ENCODE results near the gene CCL14.

DNA sequence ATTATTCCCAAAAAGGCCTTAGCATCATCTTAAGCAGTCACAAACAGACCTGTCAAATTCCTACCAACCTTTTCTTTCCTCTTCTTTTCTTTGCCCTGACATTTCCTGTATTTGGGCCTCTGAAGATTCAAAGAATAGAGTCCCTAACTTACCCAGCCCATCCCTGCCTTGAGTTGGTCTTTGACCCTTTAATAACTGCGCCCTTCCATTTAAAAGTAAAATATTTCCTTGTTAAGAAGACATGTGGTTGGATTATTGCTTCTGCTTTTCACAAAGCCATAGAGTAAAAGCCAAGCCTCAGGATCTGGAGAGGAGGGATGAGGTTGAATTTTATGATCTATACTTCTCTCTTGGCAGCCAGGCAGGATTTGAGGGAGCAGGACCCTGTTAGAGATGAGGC lies 44.4 kb upstream of the CCL14 start:
- TF ChIP-seq POLR2A (IDR thresholded peaks at IDR 0.05) = no peak
- TF ChIP-seq, protein P1, sequence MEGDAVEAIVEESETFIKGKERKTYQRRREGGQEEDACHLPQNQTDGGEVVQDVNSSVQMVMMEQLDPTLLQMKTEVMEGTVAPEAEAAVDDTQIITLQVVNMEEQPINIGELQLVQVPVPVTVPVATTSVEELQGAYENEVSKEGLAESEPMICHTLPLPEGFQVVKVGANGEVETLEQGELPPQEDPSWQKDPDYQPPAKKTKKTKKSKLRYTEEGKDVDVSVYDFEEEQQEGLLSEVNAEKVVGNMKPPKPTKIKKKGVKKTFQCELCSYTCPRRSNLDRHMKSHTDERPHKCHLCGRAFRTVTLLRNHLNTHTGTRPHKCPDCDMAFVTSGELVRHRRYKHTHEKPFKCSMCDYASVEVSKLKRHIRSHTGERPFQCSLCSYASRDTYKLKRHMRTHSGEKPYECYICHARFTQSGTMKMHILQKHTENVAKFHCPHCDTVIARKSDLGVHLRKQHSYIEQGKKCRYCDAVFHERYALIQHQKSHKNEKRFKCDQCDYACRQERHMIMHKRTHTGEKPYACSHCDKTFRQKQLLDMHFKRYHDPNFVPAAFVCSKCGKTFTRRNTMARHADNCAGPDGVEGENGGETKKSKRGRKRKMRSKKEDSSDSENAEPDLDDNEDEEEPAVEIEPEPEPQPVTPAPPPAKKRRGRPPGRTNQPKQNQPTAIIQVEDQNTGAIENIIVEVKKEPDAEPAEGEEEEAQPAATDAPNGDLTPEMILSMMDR (IDR thresholded peaks at IDR 0.05) = no peak
- no peak for TF ChIP-seq POLR2AphosphoS5 (IDR thresholded peaks at IDR 0.05)
- TF ChIP-seq EP300 (IDR thresholded peaks at IDR 0.05) = no peak

Measured in upper lobe of left lung (tissue), 4 donors.